NCI-H748 treated with DMSO at 0.1 percent for 48 hours (cell line): ENCODE data around the gene CD84.
"Not testable (repeated sequence)": the region's sequence is repeated elsewhere in the genome, so short reads cannot be mapped to it uniquely, and the experiment has no call there.

Experiments
- DNase-seq: peaks from one replicate; lab custom pipeline; 2025; lab: John Stamatoyannopoulos, UW

Gene CD84

DNA sequence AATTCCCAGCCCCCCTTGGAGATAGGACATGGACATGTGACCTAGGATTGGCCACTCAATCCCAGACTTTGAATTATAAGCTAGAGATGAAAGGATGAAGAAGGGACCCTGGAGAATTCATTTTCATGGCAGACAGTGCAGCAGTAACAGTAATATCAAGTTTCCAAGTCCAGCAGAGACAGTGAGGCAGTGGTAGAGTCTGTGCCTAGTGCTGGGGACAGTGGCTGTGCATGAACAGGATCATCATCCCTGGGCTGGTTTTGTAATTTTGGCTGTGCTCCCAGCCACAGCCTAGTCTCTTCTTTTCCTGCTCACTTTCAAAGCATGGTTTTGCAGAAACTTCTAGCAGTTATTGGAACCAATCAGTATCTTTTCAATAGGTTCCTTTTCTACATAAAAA, 29.6 kb upstream of the CD84 start:
- no peak for DNase-seq

- no peak for DNase-seq
Observed at GRCh38 chr1:160608514-160608913, 29.2 kb upstream of the CD84 start.

GRCh38 chr1:160608057-160608456, 28.8 kb upstream of the CD84 start:
- no peak for DNase-seq

DNA sequence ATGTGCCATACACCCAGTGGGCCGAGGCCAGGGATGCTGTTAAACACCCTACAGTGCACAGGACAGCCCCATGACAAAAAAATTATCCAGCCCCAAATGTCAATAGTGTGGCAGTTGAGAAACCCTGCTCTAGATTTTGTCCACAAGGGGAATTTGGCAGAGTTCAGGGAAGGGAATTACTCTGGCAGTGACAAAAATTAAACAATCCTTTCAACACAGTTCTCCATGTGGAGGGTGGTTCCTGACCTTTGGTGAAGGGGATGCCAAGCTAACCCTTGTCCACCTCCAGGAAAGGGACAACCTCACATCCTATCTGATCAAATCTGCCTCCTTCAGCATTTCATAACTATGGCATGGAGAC, 28.4 kb upstream of the CD84 start:
- no peak for DNase-seq

DNA sequence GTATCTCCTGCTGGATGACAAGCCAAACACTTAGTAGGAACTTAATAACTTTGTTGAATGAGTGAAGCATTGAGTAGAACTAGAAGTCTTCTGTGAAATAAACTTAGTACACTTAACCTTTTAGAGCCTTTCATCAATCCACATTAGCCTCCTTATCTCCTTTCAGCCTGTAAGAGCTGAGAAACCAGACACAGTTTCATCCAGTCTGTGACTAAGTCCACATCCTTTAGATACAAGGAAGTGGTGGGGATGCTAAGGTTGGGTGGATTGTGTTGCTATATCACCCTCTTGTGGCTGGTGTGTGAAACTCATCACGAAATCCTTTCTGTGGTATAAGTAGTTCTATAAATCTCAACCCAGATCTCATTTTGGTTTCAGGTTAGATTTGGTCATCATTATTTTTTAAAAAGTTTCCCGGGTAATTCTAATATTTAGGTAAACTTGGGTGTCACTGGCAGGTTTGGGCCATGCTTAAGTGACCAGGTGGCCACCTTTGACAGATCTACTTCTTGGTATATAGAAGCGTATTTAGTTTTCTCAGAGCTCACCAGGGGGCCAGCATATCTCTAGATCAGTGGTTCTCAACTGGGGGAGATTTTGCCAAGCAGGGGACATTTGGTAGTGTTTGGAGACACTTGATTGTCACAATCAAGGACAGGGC, 27.8 kb upstream of the CD84 start:
- DNase-seq = peak; percentile 38

DNA sequence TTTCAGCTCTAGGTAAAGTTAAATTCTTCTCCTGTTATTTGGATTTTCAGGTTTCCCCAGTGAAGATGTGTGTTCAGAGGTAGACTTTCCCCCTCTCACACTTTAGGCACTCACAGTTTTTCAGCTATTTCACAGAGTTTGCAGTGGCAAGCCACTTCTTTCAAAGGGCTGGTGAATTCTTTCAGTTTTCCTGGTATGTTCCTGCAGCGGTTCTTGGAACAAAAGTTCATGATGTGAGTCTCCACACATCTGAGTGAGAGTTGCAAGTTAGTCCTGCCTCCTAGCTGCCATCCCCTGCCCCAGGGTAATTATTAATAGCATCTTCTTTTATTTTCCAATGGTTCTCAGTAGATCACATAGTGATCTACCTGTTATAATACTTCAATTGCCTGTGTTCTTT, 27.3 kb upstream of the CD84 start:
- DNase-seq = no peak

DNA sequence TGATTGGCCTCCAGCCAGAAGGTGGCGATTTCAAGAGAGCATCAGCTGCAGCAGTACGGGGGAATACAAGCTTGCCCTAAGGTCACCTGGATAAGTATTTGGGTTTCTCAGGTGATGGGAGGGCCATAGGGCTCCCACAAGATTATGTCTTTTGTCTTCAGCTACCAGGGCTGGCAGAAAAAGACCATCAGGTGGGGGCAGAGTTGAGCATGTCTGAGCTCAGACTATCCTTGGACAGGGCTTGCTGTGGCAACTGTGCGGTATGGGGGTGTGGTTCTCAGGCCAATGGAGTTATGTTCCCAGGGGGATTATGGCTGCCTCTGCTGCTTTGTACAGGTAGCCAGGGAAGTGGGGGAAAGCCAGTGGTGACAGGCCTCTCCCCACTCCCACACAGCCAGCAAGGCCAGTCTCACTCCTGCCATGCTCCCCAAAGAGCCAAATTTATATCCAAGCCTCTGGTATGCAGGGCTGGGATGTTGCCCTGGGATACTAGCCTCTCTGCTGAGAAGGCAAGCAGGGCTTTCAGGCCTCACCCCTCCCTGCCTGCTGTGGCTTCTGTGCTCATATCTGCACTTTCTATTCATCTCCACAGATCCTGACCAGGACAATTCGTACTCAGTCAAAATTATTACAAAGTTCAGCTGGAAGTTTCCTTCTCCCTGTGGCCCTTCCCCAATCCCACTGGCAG, 26.6 kb upstream of the CD84 start:
- DNase-seq = no peak

GRCh38 chr1:160605205-160605604, 25.9 kb upstream of the CD84 start:
- DNase-seq = no peak

GRCh38 chr1:160597705-160598104, 18.4 kb upstream of the CD84 start:
- DNase-seq = no peak

GRCh38 chr1:160597051-160597450, 17.8 kb upstream of the CD84 start:
- DNase-seq = no peak

- no peak for DNase-seq
Observed at GRCh38 chr1:160590488-160590887, 11.2 kb upstream of the CD84 start.

- no peak for DNase-seq
Observed at GRCh38 chr1:160588468-160588867, 9.2 kb upstream of the CD84 start.

DNA sequence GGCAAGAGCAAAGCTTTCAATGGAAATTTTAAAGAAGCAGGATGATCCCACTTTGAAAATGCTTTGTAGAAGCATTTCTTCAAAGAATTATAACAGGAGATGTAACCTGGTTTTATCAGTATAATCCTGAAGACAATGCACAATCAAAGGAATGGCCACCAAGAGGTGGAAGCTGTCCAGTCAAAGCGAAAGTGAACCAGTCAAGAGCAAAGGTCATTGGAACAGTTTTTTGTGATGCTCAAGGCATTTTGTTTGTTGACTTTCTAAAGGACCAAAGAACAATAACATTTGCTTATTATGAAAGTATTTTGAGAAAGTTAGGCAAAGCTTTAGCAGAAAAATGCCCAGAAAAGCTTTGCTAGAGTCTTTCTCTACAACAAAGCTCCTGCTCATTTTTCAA, 5.5 kb upstream of the CD84 start:
- DNase-seq = no peak

GRCh38 chr1:160582976-160583375, 3.7 kb upstream of the CD84 start:
- DNase-seq = not testable (repeated sequence)

GRCh38 chr1:160581961-160582360, 2.7 kb upstream of the CD84 start:
- DNase-seq = no peak

DNA sequence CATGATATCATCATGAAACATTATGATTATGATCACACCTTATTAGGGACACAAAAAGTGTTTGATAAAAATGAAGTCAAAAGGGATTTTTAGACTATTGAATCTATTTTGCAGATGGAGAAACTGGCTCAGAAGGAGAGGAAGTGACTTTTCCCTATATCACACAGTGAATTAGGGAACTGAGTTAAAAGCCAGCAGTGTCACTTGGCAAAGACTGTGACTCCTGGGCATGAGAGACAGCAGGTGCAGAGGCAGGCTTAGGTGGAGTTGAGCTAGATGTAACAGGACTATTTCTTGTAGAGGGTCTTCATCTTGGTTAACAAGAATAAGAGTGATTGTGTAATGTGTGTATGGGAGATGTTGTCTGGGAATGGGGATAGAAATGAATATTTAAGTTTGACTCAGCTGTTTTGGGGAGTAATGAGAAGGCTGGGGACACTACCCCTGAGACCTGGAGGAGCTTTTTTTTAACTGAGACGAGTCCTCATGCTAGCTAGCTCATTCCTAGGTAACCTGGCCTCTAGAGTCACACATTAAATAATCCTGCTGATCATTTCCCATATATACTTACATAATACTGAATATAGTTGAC, 1.0 kb upstream of the CD84 start:
- no peak for DNase-seq

GRCh38 chr1:160578525-160579191, 638 bp downstream of the CD84 start:
- DNase-seq = no peak

DNA sequence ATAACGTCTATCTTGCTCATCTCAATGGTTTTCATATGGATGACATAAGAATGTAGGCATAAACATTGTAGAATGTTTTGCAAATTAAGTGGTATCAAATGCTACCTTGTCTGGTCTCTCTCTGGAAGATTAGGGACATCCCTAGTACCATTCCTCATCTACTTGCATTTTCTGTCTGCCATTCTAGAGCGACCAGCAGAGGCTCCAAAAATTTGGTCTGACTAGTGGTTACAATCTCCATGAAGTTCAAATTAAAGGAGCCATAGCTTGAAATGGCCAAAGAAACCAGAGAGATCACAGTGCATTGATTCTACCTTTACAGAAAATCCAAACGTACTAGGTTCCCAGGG, 1.1 kb downstream of the CD84 start:
- no peak for DNase-seq

- no peak for DNase-seq
Observed at GRCh38 chr1:160577671-160578070, 1.6 kb downstream of the CD84 start.

DNA sequence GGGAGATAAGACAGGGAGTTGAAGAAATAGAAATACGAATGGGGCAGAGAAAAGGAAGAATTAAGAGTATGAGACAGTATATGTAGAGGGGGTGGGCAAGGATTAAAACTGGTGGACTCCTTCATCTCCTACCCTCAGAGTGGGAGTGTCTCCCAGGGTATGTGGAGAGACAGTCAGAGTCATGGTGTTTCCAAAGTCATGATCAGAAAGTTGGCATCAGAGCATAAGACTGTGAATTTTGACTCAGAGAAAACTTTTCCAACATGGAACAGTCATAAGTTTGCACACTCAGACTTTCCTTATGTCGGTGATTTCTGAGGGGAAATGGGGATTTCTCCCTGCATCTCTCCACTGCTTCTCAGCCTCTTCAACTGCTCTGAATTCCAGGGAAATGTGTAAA, 2.4 kb downstream of the CD84 start:
- DNase-seq = no peak

DNA sequence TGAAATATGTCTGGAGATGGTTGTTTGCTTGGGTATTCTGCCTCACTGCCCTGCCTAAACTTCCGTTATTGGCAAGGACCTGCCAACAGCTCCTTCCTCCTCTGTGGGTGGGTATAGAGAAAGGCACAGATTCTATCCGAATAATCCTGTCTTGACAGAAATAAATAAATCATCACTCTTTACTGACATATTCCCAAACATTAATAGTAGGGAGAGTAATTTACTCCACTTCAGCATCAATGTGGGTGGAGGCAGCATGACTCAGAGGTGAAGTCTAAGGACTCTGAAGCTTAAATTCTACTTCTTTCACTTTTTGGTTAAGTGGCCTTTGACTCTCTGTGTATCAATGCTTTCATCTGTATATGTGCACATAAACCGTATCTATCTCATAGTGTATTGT, 2.9 kb downstream of the CD84 start:
- DNase-seq = no peak

- DNase-seq = no peak
Observed at GRCh38 chr1:160575112-160575664, 4.1 kb downstream of the CD84 start.

DNA sequence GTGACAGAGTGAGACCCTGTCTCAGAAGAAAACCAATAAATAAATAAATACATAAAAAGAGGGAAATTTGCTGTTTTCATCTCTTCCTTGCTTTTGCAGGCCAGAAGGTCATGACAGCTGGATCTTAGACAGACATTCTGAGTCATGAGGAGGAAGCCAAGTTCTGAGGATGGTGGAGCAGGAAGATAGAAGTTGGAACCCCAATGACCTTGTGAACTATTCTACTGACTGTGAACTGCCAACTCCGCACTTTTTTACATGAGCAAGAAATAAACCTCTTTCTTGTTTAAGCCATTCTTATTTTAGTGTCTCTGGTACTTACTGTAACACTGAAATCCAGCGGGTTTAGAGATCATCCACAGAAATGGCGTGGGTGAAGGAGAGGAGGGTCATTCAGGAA, 8.5 kb downstream of the CD84 start:
- DNase-seq = no peak
